H1 (cell line): ENCODE data around the gene TMEM266. TPM values are rescaled to one million over a fixed set of nuclear protein-coding genes. Genes with fewer than 3 reads are reported as not detected.

ENCODE experiments used
- CTCF ChIA-PET: fragments of 300-600 bp; sonication (Branson Sonifier 250); formaldehyde crosslinking; loops from one replicate; lab custom pipeline; 2021; ENCODE audit not compliant: partially characterized antibody; lab: Charles Lee
- POLR2A ChIA-PET: fragments of 300-600 bp; sonication (Branson Sonifier 250); formaldehyde crosslinking; loops from one replicate; lab custom pipeline; 2021; ENCODE audit warnings: inconsistent platforms; ENCODE audit not compliant: partially characterized antibody; lab: Charles Lee
- DNase-seq, 2 experiments: peaks; one replicate each; pipeline versions ENCODE4 v3.0.0 to v3.0.0-alpha.2; 2010 to 2022; ENCODE audit warnings: low spot score in 2 of 2, low read depth in 1 of 2, mixed read lengths in 1 of 2
- FAIRE-seq: peaks from 2 replicates; lab custom pipeline; 2011; peaks lifted over from hg19 to GRCh38; lab: Jason Lieb, UNC
- H2AFZ ChIP-seq: 2 replicates; pipeline ENCODE4 v1.8.1; 2012; ENCODE audit warnings: low read length, inconsistent platforms
- H2AK5ac ChIP-seq: 2 replicates; pipeline ENCODE4 v1.6.1; 2013; ENCODE audit warnings: low read depth, low read length
- H2BK120ac ChIP-seq: replicated peaks from 2 replicates; pipeline ENCODE3; 2013; ENCODE audit warnings: low read depth, low read length, inconsistent platforms
- H2BK12ac ChIP-seq: 2 replicates; pipeline ENCODE4 v1.6.1; 2013; ENCODE audit warnings: low read depth, low read length
- H2BK15ac ChIP-seq: 2 replicates; pipeline ENCODE4 v1.6.1; 2013; ENCODE audit warnings: low read length
- H2BK20ac ChIP-seq: 2 replicates; pipeline ENCODE4 v1.6.1; 2013; ENCODE audit warnings: low read length
- H2BK5ac ChIP-seq: 2 replicates; pipeline ENCODE4 v1.6.1; 2013; ENCODE audit warnings: low read depth, low read length
- H3K14ac ChIP-seq: 2 replicates; pipeline ENCODE4 v1.6.1; 2013; ENCODE audit warnings: inconsistent platforms; ENCODE audit not compliant: insufficient read length
- H3K18ac ChIP-seq: 2 replicates; pipeline ENCODE4 v1.6.1; 2013; ENCODE audit warnings: low read length; ENCODE audit errors: extremely low read depth
- H3K23ac ChIP-seq: 2 replicates; pipeline ENCODE4 v1.6.1; 2013; ENCODE audit warnings: inconsistent platforms; ENCODE audit not compliant: insufficient read length
- H3K23me2 ChIP-seq: 2 replicates; pipeline ENCODE4 v1.6.1; 2013; ENCODE audit warnings: low read depth, low read length
- H3K27ac ChIP-seq: 2 replicates; pipeline ENCODE4 v1.6.1; 2011; ENCODE audit warnings: low read depth, low read length, inconsistent platforms
- H3K27me3 ChIP-seq, 4 experiments: replicated peaks in 1 of 4; 1 replicate in 1 of 4; 2 replicates in 3 of 4; pipeline versions ENCODE4 v1.6.1 to v1.8.1; 2011 to 2013; ENCODE audit warnings: low read length in 3 of 4, mild to moderate bottlenecking in 3 of 4, inconsistent platforms in 2 of 4, mixed read lengths in 2 of 4, moderate library complexity in 1 of 4; ENCODE audit not compliant: control insufficient read depth in 3 of 4, insufficient read depth in 3 of 4; ENCODE audit errors: extremely low read depth in 1 of 4
- H3K36me3 ChIP-seq, 4 experiments: 2 replicates each; pipeline versions ENCODE4 v1.6.1 to v1.8.1; 2011 to 2013; ENCODE audit warnings: mild to moderate bottlenecking in 4 of 4, low read length in 3 of 4, moderate library complexity in 2 of 4, control low read depth in 1 of 4, inconsistent platforms in 1 of 4; ENCODE audit not compliant: insufficient read depth in 4 of 4, control insufficient read depth in 2 of 4
- H3K4ac ChIP-seq: replicated peaks from 2 replicates; pipeline ENCODE3; 2013; ENCODE audit warnings: low read length, low read depth, mixed read lengths, inconsistent platforms; ENCODE audit not compliant: insufficient read length
- H3K4me1 ChIP-seq, 4 experiments: replicated peaks in 1 of 4; 1 replicate in 1 of 4; 2 replicates in 3 of 4; pipeline versions ENCODE4 v1.6.1 to v1.8.1; 2011 to 2013; ENCODE audit warnings: low read length in 3 of 4, inconsistent platforms in 2 of 4, mixed read lengths in 1 of 4; ENCODE audit not compliant: insufficient read depth in 4 of 4, control insufficient read depth in 3 of 4
- H3K4me2 ChIP-seq, 2 experiments: 2 replicates each; pipeline versions ENCODE4 v1.6.1 to v1.8.1; 2011 to 2013; ENCODE audit warnings: low read depth in 2 of 2, low read length in 2 of 2, control low read depth in 1 of 2, inconsistent platforms in 1 of 2, mild to moderate bottlenecking in 1 of 2; ENCODE audit not compliant: insufficient read depth in 1 of 2
- H3K4me3 ChIP-seq, 4 experiments: fragments of 200-600, 300-600 bp in 1 of 4; sonication (generic), shearing (Covaris generic), sonication (Bioruptor Twin) in 1 of 4; 2 replicates each; pipeline versions ENCODE4 v1.5.1 to v1.8.1; 2011 to 2016; ENCODE audit warnings: low read length in 4 of 4, low read depth in 3 of 4, control low read depth in 2 of 4, inconsistent platforms in 2 of 4, mild to moderate bottlenecking in 2 of 4, mixed read lengths in 1 of 4, moderate library complexity in 1 of 4; ENCODE audit not compliant: insufficient read depth in 2 of 4; ENCODE audit errors: extremely low read depth in 1 of 4
- H3K56ac ChIP-seq: replicated peaks from 2 replicates; pipeline ENCODE3; 2013; ENCODE audit warnings: low read depth, mild to moderate bottlenecking, mixed read lengths, low read length, inconsistent platforms; ENCODE audit not compliant: insufficient read length
- H3K79me1 ChIP-seq: 2 replicates; pipeline ENCODE4 v1.6.1; 2013; ENCODE audit warnings: low read depth, low read length, control low read depth
- H3K79me2 ChIP-seq, 2 experiments: 2 replicates each; pipeline versions ENCODE4 v1.6.1 to v1.8.1; 2012 to 2013; ENCODE audit warnings: low read length in 2 of 2, mild to moderate bottlenecking in 2 of 2, inconsistent platforms in 1 of 2; ENCODE audit not compliant: insufficient read depth in 2 of 2, control insufficient read depth in 1 of 2
- H3K9ac ChIP-seq, 4 experiments: replicated peaks in 1 of 4; 1 replicate in 1 of 4; 2 replicates in 3 of 4; pipeline versions ENCODE4 v1.6.1 to v1.8.1; 2011 to 2013; ENCODE audit warnings: low read depth in 3 of 4, low read length in 3 of 4, control low read depth in 2 of 4, mild to moderate bottlenecking in 2 of 4, moderate library complexity in 2 of 4, inconsistent platforms in 1 of 4; ENCODE audit errors: extremely low read depth in 1 of 4
- H3K9me3 ChIP-seq, 2 experiments: 2 replicates each; pipeline versions ENCODE4 v1.6.1 to v1.8.1; 2012 to 2013; ENCODE audit warnings: mild to moderate bottlenecking in 2 of 2, moderate library complexity in 2 of 2, control low read depth in 1 of 2, inconsistent platforms in 1 of 2, low read depth in 1 of 2, low read length in 1 of 2, mixed read lengths in 1 of 2; ENCODE audit not compliant: insufficient read depth in 2 of 2
- H4K20me1 ChIP-seq, 2 experiments: replicated peaks in 1 of 2; 2 replicates each; pipeline versions ENCODE3 to v1.8.1; 2011 to 2013; ENCODE audit warnings: inconsistent platforms in 2 of 2, low read length in 2 of 2, mild to moderate bottlenecking in 1 of 2; ENCODE audit not compliant: insufficient read depth in 2 of 2, control insufficient read depth in 1 of 2
- H4K5ac ChIP-seq: 2 replicates; pipeline ENCODE4 v1.6.1; 2013; ENCODE audit warnings: low read length, low read depth, mixed read lengths, inconsistent platforms; ENCODE audit not compliant: insufficient read length
- H4K8ac ChIP-seq: 2 replicates; pipeline ENCODE4 v1.8.0; 2013; ENCODE audit warnings: mild to moderate bottlenecking, moderate library complexity, low read length, inconsistent platforms; ENCODE audit not compliant: insufficient read depth; ENCODE audit errors: extremely low read depth
- H4K91ac ChIP-seq: replicated peaks from 2 replicates; pipeline ENCODE3; 2013; ENCODE audit warnings: low read length, mixed read lengths, inconsistent platforms; ENCODE audit not compliant: insufficient read length
- CBX8 ChIP-seq: fragments of 300-800, 300-1000 bp; sonication (generic); IDR thresholded peaks from 2 replicates; pipeline ENCODE4 v1.7.1; 2016; ENCODE audit warnings: low read depth, low read length, borderline replicate concordance
- EP300 ChIP-seq, 2 experiments: IDR thresholded peaks; 1 replicate in 1 of 2; 2 replicates in 1 of 2; pipeline ENCODE4 v1.6.1; 2011 to 2012; ENCODE audit warnings: low read depth in 2 of 2, low read length in 2 of 2, mild to moderate bottlenecking in 2 of 2, borderline replicate concordance in 1 of 2, inconsistent platforms in 1 of 2, moderate library complexity in 1 of 2
- EZH2 ChIP-seq: fragments of 200-600 bp; sonication (generic); IDR thresholded peaks from 2 replicates; pipeline ENCODE4 v1.7.1; 2012; ENCODE audit warnings: low read depth, mild to moderate bottlenecking, moderate library complexity, low read length, inconsistent platforms; ENCODE audit not compliant: severe bottlenecking
- JUN ChIP-seq: IDR thresholded peaks from 2 replicates; pipeline ENCODE4 v1.6.1; 2011; ENCODE audit warnings: low read depth, mild to moderate bottlenecking, improper control_type of control experiment, low read length
- POLR2A ChIP-seq, 2 experiments: IDR thresholded peaks; 1 replicate in 1 of 2; 2 replicates in 1 of 2; pipeline ENCODE4 v1.6.1; 2011; ENCODE audit warnings: low read depth in 2 of 2, low read length in 2 of 2, mild to moderate bottlenecking in 2 of 2; ENCODE audit errors: control extremely low read depth in 1 of 2
- RNF2 ChIP-seq: fragments of 200-900, 300-1000 bp; sonication (generic); IDR thresholded peaks from 2 replicates; pipeline ENCODE4 v1.7.1; 2016; ENCODE audit warnings: borderline replicate concordance, low read depth, mild to moderate bottlenecking, antibody characterized with exemption, low read length; ENCODE audit not compliant: poor library complexity, severe bottlenecking; ENCODE audit errors: missing control alignments
- SIRT6 ChIP-seq: IDR thresholded peaks from one replicate; pipeline ENCODE4 v1.7.1; 2012; ENCODE audit warnings: low read length, inconsistent platforms
- SUZ12 ChIP-seq: fragments of 200-600 bp; sonication (generic); IDR thresholded peaks from 2 replicates; pipeline ENCODE4 v1.6.1; 2012; ENCODE audit warnings: mild to moderate bottlenecking, inconsistent platforms, low read length, moderate library complexity, mixed read lengths
- WGBS, 2 experiments: shearing (Covaris generic) in 1 of 2; methylation state at CpG; one replicate each; pipeline versions ENCODE4 v1.1.6 to v1.1.7; 2013 to 2015; ENCODE audit warnings: low lambda C conversion rate in 2 of 2, mixed read lengths in 2 of 2, inconsistent platforms in 1 of 2, low coverage in 1 of 2, missing lambda C conversion rate in 1 of 2; ENCODE audit not compliant: insufficient replicate concordance in 2 of 2, insufficient coverage in 1 of 2, insufficient read length in 1 of 2; ENCODE audit errors: extremely low coverage in 1 of 2, missing lambda C conversion rate in 1 of 2; 5-methylcytosine and 5-hydroxymethylcytosine counted together
- polyA plus RNA-seq, 7 experiments: library from polyadenylated mRNA; depleted of rRNA in 3 of 7; stranded (reverse) in 5 of 7; unstranded in 2 of 7; fragments of >200 nt in 5 of 7; fragments of 200-250 nt in 2 of 7; gene quantifications; 1 replicate in 5 of 7; 2 replicates in 1 of 7; 4 replicates in 1 of 7; pipeline versions ENCODE4 v1.2.1 to v1.2.3, GENCODE V29; 2011 to 2013; ENCODE audit warnings: missing spikeins in 2 of 7, mixed read lengths in 2 of 7
- total RNA-seq: library from RNA; stranded (reverse); fragmentation: NEBNext Ultra II Directional; extraction: Animal tissue kit (Norgen Biotek cat#: 25700); gene quantifications from 2 replicates; pipeline ENCODE4 v1.2.1, GENCODE V29; 2021
- TF ChIP-seq, protein P1 (sequence below): IDR thresholded peaks from 2 replicates; pipeline ENCODE4 v1.6.1; 2012; ENCODE audit warnings: inconsistent platforms

TMEM266 gene
- total and polyA plus RNA-seq, 2 of the 8 experiments (the other 6 are each of a cell fraction or from before 2014, with no cell fraction given), result 2.6 TPM

DNA sequence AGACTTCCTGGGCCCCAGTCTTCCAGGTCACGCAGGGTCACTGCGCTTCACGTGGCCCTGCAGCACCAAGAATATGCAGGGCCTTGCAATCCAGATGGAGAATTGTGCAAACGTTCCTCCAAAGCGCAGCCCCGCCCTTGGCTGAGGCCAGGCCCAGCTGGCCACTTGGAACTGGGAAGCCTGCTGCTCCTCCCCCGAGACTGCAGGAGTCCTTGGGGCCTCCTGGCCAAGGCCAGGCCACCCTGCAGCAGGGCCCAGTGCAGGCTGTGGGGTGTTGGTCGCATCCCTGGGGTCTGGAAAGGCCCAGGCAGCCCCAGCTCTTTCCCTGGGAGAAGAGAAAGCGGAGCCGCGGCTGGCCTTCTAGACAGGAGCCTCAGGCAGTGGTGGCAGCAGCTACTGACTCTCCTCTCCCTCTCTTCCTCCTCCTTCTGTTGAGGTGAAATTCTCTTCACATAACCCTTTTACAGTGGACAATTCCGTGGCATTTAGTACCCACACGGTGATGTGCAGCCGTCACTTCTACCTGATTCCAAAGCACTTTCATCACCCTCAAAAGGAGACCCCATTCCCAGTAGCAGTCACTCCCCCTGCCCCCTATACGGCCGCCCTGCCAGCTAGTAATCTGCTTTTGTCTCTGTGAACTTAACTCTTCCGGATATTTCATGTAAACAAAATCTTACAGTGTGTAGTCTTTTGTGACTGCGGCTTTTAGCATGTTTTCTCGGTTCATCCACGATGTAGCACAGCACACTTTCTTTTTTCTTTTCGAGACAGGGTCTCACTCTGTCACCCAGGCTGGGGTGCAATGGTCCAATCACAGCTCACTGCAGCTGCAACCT lies 103.9 kb downstream of the TMEM266 start:
- TF ChIP-seq SUZ12, result no peak
- TF ChIP-seq POLR2A (IDR thresholded peaks at IDR 0.05; ENCODE audit: control extremely low read depth in 1 of 2, low read depth in 2 of 2, low read length in 2 of 2), result no peak
- no peak for TF ChIP-seq RNF2
- TF ChIP-seq EP300 (IDR thresholded peaks at IDR 0.05; ENCODE audit: borderline replicate concordance in 1 of 2, low read depth in 2 of 2, low read length in 2 of 2), result no peak
- TF ChIP-seq SIRT6, result no peak
- TF ChIP-seq CBX8, result no peak
- TF ChIP-seq JUN, result no peak
- no peak for TF ChIP-seq EZH2
- TF ChIP-seq, protein P1, sequence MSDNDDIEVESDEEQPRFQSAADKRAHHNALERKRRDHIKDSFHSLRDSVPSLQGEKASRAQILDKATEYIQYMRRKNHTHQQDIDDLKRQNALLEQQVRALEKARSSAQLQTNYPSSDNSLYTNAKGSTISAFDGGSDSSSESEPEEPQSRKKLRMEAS, result no peak
- TF ChIP-seq, all 59 proteins: peak for 0
- WGBS, 2 experiments, result 81% methylated on average over 19 of the region's 21 CpGs; no CpG with 5 or more reads in 1 of the 2 experiments
- DNase-seq (no peak), FAIRE-seq (no peak)
- Histone ChIP-seq H4K8ac (no peak overlapping the region; the same call in 1 of the 2 replicates), H2BK20ac (no peak overlapping the region), H2BK12ac (no peak overlapping the region), H2BK5ac (no peak overlapping the region), H3K4ac (no peak overlapping the region), H3K27ac (no peak overlapping the region), H2BK120ac (no peak overlapping the region), H2BK15ac (0 out of 2 replicates have a peak overlapping the region, but pooled peaks have one; percentile 29), H3K18ac (no peak overlapping the region), H3K9me3 (no peaks in the 10 kb centered on the region), H3K79me2 (no peaks in the 10 kb centered on the region), H3K27me3 (no peaks in the 10 kb centered on the region), H2AK5ac (no peak overlapping the region), H4K20me1 (no peaks in the 10 kb centered on the region), H3K23me2 (no peaks in the 10 kb centered on the region), H3K36me3 (no peaks in the 10 kb centered on the region), H3K23ac (no peak overlapping the region), H3K9ac (no peak overlapping the region), H3K4me3 (no peak overlapping the region), H3K56ac (no peak overlapping the region), H3K79me1 (no peaks in the 10 kb centered on the region), H3K4me2 (no peak overlapping the region), H4K91ac (no peak overlapping the region), H4K5ac (no peak overlapping the region), H3K4me1 (peaks cover 0 to 8% (median 2%) of the 10 kb centered on the region in 4 experiments; a peak in 1 of 7 replicates), H2AFZ (no peak overlapping the region), H3K14ac (no peak overlapping the region)
- CTCF ChIA-PET, result interaction anchor here (0.8 to 9.7 kb wide), 5 partner anchors 13 to 170 kb away, joined by 3 to 89 read pairs (median 3); no protein-coding TSS in a partner anchor
- POLR2A ChIA-PET, result interaction anchor here (0.6 kb wide), 1 partner anchor 20 kb away, joined by 3 read pairs; no protein-coding TSS in a partner anchor
